Measurements from ENCODE around the gene APP.
"Not testable (repeated sequence)": the region's sequence is repeated elsewhere in the genome, so short reads cannot be mapped to it uniquely, and the experiment has no call there.

APP gene

DNA sequence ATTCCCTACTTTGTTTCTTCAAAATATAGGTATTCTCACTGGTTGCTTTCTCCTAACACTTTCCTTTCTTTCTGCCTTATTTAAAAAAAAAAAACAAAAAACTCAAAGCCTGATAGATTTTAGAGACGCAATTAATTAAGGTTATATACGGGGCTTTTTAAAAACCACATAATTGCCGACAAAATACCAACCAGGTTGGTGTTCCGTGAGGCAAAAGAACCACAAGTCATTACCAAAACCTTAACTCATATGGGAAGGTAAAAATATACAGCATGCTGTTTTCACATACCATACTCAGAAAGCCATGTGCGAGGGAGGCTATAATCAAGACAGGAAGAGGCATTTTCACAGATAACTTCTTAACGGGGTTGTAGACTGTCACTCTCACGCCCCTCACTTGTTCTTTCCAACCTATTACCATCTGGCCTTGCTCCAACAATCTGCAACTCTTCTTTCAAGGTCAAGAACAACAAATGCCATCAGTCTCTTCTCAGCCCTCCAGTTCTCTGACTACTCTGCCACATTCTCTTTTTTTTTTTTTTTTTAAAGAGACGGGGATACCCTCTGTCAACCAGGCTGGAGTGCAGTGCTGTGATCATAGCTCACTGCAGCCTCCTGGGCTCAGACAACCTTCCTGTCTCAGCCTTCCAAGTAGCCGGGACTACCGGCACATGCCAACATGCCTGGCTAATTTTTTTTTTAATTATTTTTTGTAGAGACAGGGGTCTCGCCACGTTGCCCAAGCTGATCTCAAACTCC, 102.6 kb downstream of the APP start:
- DNase-seq (ENCODE audit: low spot score): no peak

DNA sequence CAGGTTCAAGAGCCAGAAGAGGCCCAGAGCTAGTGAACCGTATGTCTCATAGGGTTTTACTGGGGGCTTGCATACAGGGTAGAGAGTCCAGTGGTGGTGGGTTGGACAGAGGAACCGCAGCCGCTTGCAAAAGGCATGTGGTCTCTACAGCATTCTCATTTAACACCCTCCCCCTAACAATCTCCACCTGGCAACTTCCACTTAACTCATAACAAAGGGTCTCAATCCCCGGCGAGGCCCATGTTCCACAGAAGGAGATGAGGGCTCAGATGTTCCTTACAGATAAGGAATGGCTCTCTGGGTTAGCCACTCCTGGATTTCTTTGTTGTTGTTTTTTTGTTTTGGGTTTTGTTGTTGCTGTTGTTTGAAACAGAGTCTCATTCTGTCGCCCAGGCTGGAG, 106.1 kb downstream of the APP start:
- DNase-seq (ENCODE audit: low spot score): peak; percentile 14

DNA sequence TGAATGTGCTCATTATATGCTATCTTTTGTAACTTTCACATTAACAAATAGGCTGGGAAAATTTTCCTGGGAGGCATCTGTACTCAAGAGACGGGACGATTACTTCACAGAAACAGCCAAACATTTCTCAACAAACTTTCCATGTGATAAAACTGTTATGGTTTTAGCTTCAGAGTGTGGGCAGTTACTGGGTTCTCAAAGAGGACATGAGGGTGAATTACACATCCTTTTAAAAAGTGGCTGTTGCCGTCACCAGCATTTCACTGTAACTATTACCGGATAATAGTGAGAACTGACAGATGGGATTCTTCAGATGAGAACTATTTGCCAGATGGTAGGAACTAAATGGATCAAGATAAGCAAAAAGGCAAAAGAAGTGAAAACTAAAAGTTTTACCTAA, 109.1 kb downstream of the APP start:
- no peak for DNase-seq (ENCODE audit: low spot score)

DNA sequence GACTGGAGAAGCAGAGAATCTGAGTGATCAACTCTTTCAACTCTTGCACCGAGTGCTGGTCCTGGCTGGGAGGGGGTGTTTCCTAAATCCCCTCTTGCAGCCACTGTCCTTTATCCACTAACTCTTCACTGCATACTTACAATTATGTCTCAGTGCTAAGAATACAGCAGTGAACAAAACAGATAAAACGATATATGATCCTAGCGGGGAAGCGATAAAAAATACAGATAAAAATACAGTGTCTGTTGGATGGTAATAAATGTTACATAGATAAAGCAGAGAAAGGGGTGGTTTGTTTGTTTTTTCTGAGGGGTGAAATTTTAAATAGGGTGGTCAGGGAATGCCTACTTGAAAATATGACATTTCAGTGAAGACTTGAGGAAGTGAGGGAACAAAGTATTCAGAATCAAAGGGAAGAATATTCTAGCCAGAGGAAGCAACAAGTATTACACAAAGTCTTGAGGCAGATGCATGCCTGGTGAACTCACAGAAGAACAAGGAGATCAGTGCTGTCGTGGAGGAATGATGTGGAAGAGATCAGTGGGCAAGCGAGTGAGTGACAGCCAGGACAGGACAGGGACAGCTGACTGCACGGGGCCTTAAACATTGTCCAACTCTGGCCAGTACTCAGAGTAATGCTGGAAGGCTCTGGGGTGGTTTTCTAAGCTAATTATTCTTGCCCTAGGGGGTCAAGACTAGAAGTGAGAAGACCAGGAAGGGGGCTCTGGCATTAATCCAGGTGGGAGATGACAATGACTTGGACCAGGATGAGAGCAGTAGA, 110.0 kb downstream of the APP start:
- DNase-seq (ENCODE audit: low spot score): no peak

DNA sequence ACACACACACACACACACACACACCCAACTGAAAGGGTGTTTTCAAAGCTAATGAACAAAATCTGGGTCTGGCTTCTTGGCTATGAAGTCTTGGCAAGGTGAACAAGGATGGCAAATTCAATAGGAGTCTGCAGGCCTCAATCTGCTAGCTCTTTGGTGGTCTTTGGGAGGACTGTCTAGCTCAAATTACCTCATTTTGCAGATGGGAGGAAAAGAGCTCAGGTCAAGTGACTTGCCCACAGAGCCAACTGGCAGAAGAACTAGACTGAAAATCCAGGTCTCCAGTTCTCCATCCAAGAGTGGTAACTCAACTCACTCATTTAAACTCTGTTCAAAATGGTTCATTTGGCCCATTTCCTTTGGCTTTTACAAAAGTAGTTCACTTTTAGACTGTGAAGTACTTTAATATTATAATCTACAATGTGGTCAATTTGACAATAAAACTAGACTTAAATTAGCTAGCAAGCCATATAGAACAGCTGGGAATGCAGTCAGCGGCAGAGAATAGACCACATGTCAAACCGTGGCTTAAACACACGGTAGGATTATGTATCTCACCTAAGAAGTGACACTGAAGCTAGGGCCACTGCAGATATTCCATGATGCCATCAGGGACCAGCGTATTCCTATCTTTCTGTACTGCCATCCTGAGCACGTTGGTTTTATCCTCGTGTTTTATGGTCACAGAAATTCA, 112.9 kb downstream of the APP start:
- DNase-seq (ENCODE audit: low spot score): no peak

DNA sequence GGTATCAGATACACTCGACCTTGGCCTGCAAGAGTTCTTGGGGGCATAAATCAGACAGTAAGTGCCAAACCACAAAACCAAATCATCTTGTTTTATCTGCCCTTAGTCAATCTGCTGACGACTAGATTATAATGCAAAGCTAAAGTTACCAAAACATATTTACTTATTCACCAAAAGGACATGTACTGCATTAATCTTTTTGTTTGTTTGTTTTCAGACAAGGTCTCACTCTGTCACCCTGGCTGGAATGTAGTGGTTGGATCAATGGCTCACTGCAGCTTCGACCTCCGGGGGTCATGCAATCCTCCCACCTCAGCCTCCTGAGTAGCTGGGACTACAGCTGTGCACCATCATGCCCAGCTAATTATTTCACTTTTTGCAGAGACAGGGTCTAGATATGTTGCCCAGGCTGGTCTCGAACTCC, 114.7 kb downstream of the APP start:
- no peak for DNase-seq (ENCODE audit: low spot score)

DNA sequence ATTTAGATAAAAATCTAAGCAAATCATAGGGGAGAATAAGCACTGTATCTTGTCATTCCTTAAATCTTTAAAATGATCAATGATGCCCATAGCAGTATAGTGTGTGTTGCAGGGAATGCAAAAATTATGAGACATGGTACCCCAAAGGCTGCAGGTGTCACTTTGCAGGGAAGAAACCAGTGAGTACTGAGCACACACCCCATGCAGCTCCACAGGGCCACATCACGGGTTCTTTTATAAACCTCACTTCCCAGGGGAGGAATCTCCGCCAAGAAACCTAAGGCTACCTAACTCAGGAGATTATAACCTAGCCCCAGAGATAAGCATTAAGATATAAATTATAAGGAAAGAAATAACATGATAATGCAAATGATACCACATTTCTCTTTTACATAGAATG, 115.6 kb downstream of the APP start:
- DNase-seq (ENCODE audit: low spot score): no peak

DNA sequence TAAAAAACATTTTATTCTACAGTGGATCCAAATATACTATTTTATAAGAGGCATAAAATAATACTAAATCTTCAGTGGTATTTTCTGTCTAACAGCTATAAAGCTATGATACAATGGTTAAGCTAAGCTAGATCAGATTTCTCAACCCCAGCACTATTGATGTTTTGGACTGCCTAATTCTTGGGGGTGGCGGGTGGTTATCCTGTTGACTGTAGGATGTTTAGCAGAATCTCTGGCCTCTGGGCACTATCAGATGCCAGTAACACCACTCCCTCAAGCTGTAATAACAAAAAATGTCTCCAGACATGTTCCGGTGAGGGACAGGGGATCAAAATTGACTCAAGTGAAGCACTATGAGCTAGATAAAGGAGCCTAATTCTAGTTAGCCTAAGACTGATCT, 118.5 kb downstream of the APP start:
- DNase-seq (ENCODE audit: low spot score): no peak

DNA sequence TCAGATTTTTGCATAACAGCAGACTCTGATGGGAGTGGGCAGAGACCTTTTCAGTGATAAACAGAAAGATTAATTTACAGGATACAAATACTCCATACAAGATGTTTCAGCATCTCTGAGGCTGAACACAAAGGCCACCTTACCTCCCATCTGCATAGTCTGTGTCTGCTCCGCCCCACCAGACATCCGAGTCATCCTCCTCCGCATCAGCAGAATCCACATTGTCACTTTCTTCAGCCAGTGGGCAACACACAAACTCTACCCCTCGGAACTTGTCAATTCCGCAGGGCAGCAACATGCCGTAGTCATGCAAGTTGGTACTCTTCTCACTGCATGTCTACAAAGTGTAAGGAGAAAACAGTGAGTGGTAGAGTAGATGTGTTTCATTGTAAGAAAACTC, 119.7 kb downstream of the APP start:
- no peak for DNase-seq (ENCODE audit: low spot score)

DNA sequence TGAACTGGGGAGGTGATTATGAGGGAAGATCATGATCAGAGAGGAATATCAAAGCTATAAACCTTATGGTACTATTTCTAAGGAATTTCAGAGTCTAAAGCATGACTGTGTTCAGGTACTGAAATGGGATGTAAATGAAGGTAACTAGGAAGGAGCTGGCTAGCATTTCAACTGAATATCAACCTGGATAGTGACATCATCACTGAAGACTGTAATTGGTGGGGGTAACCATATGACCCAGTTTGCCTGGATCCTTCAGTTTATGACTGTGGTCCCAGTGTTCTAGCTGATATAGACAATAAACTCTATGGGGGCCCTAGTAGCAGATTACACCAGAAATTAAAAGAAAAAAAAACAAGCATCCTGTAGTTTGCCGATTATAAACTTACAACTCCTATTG, 120.8 kb downstream of the APP start:
- no peak for DNase-seq (ENCODE audit: low spot score)

DNA sequence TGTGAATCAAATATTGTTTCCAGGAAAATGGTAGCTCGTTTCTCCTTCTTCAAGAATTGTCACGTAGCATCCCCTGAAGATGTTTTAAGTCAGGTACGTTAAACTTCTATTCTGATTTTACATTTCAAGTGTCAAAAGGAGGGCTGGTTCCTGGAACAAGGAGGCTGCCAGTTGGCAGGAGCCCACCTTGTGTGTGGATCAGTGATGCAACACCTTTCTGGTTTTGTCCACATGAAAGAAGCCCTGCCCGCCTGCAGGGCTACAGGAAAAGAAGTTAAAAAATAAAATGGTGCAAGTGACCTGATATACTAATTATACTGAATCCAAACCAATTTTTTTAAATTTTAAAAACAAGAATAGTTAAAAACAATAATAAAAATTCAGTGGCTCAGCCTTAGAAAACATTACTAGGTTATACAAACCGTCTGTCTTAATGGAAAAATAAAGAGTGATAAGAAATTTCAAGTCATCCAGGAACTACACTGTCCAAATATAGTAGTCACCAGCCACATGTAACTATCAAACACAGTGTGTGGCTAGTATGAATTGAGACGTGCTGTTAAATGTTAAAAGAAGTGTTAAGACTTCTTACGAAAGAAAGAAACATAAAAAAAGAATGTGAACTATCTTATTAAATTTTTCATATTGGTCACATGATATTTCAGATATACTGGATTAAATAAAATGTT, 123.1 kb downstream of the APP start:
- no peak for DNase-seq (ENCODE audit: low spot score)

DNA sequence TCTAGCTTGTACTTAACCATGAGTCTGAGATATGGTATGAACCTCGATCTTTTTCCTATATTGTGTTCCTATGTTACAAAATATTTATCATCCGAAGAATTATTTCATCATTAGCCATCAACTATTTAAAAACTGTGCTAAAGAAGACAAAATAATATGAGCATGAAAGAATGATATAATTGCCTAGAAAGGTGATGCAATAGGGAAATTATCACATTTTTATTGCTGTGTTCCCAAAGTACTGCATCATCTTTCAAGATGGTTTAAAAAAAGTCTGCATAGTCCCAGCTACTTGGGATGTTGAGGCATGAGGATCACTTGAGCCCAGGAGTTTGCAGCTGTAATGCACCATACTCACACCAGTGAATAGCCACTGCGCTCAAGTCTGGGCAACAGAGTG, 126.7 kb downstream of the APP start:
- no peak for DNase-seq (ENCODE audit: low spot score)

DNA sequence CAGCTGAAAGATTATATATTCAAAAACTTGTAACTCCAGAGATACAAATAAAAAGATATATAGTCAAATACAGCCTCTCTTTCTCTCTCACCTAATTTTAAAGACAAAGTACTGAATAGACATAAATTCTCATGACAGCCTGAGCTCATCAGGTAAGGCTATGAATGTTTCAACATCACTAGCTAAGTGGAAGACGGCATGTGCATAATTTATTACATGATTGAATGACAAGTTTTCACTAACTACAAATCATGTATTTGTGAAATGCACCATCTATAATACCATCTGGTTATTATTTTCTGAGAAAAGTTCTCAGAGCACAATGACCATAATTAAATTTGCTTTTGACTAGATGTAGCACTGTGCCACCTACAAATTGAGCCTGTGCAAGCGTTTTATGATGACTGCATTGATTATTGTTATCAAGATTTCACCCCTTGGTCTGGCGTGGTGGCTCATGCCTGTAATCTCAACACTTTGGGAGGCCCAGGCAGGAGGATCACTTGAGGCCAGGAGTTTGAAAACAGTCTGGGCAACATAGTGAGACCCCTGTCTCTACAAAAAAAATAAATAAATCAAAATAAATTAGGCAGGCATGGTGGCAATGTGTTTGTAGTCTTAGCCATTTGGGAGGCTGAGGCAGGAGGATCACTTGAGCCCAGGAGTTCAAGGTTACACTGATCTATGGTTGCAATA, 128.2 kb downstream of the APP start:
- no peak for DNase-seq (ENCODE audit: low spot score)

DNA sequence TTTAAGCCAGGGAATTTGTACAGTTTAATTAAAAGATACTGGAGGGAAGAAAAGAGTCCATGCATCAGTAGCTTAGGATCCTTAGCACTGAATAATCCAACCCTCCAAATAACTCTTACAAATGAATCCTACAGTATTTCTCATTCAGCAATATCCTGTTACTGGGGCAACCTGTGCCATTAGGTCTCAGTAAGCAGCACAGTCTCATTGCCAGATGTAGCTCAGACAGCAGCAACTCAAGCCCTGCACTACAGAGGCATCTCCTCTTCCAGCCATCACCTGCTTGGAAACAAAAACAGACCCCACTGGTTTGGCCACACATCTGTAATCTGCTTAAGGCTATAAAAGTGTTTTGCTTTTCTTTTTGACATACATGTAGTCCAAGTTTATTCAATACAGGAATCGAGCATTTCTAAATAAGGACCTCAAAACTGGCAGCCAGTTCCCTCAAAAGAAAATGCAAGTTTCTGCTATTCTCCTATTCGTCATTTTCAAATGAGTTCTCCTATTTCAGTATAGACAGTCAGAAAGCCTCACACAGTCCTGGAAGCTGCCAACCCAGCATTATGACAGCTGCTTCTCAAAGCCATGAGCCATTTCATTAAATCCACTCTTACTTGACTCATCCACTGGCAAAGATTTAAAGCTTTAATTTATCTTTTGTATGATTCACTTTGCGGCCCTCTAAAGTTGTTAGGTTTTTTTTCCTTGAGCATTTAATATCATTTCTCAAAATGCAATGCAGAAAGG, 129.0 kb downstream of the APP start:
- DNase-seq (ENCODE audit: low spot score): no peak

DNA sequence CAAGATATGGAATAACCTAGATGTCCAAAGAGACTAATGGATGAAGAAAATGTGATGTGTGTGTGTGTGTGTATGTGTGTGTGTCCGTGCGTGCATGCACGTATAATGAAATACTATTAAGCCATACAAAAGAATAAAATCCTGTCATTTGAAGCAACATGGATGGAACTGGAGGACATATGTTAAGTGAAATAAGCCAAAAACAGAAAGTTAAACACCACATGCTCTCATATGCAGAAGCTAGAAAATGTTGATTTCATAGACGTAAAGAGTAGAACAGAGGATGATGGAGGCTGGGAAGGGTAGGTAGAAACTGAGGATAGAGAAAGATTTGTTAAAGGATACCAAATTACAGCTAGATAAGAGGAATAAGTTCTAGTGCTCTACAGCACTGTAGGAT, 133.7 kb downstream of the APP start:
- DNase-seq (ENCODE audit: low spot score): no peak

DNA sequence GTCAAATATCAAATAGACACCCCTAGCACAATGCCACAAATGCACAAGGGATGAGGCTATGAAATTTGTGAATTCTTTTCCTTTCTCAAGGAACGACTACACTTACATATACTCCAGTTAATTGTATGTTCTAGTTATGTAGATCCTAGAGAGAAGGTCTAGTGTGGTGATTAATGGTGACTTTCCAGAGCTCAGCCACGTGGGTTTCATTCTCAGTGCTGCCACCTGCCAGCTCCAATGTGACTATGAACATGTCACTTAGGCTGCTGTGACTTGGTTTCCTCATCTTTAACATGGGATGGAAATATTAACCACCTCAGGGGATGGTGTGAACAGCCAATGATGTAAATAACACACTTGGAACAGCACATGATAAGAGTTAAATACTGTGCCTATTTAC, 138.3 kb downstream of the APP start:
- DNase-seq (ENCODE audit: low spot score): no peak

DNA sequence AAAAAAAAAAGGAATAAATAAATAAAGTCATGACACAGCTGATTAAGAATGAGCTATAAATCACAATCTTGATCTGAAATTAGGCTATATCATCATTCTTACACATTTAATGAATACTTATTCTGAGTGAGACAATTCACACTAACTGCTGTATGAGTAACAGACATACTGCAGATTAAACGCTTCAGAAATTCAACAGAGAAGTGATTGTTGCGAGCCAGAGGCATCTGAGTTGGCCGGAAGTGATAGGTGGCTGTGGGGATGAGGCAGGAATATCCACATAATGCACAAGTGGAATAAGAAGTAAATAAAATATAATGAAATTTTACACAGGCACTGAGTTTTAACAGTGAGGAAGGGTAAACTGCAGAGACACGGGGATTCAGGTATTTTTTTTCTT, 142.4 kb downstream of the APP start:
- no peak for DNase-seq (ENCODE audit: low spot score)

DNA sequence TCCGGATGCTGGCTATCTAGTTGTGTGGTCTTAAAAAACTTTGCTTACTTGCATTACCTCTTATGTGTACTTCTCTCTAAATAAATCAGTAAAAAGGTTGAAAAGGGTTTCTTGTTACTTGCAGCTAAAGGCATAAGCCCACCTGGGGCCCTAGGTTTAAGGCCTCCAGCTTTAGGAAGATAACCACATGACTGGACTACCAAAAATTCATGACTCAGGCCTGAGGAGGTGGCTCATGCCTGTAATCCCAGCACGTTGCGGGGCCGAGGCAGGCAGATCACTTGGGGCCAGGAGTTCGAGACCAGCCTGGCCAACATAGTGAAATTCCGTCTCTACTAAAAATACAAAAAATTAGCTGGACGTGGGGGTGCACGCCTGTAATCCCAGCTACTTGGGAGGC, 142.9 kb downstream of the APP start:
- DNase-seq (ENCODE audit: low spot score): no peak

DNA sequence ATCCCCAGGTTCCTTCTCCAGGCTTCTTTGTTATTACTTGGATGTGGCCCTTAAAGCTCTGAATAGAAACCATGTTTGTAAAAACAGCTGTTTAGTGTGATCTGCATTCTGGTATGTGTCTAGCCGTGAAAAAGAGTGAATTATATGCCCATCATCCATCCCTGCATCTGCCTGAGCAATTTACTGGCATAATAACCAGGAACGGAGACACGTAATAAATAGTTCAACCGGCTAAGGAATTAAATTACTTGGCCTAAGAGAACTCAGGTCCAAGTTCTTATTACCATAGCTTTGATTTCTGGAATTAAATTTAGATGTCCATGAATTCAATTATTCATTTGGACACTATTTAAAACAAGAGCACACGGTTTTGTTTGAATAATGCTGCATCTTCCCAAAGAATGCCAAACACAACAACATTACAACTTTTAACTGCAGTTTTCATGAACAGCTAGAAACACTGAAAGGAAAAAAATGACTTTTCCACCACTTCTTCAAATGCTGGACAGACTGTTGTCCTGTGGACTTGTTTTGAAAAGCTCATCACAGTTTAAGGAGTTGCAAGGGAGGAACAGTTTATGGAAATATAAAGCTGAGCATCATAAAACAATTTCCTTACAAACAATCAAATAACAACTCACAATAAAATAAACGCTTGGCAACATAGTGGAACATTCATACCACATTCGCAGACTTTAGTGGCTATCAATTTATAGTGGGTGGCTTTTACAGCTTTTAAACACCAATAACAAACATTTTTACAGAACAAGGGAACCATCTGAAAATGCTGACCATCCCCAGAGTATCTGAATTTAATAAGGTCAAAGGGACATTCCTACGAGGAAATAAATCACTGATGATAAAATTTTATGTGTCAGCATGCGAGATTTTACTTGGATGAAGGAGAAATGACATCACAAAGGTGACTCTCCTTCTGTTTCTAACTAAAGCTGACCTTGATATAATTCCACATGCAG, 144.7 kb downstream of the APP start:
- DNase-seq (ENCODE audit: low spot score): no peak

DNA sequence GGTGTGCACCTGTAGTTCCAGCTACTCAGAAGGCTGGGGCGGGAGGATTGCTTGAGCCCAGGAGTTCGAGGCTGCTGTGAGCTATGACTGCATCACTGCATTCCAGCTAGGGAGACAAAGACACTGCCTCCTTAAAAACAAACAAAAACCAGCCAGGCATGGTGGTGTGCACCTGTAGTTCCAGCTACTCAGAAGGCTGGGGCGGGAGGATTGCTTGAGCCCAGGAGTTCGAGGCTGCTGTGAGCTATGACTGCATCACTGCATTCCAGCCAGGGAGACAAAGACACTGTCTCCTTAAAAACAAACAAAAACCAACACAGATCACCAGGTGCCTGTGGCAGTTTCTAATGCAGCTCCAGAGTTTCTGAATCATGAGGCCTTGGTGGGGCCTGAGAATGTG, 147.2 kb downstream of the APP start:
- not testable (repeated sequence) for DNase-seq (ENCODE audit: low spot score)

All from iPS-NIHi11 (cell line).